ENCODE measurements around the gene FN3K.

The FN3K gene

DNA sequence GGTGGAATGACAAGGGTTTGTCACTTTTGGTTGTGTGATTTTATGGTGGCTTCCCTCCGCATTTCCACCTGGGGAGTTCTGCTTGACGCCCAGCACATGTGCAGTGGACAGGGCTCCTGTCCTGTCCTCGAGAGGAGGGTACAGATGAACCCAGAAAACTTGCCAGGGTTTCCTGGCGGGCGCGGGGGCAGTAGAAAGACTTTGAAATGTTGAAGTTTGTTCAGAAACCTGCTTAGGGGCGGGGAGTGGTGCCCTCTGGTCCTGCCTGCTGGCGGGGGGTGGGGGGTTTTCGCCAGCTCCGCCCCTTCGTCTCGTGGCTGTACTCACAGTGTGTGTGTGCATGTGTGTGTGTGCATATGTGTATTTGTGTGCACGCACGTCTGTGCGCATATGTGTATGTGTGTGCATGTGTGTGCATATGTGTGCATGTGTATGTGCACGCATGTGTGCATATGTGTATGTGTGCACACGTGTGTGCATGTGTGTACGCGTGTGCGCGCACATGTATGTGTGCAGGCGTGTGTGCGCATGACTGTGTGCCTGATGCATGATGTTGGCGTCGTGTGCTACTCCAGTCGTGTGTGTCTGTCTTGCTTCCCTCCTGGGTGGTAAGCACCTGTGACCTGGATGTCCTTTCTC, 12.1 kb upstream of the FN3K start:
- H2BK5ac ChIP-seq (ENCODE audit: low read depth, low read length, poor library complexity, severe bottlenecking): no peak overlapping the region
- no peaks in the 10 kb centered on the region for H3K9me3 ChIP-seq (ENCODE audit: control insufficient read depth, low read length)
- no peak overlapping the region for H2BK15ac ChIP-seq (ENCODE audit: low read depth, poor library complexity, severe bottlenecking)
- no peak overlapping the region for H2AFZ ChIP-seq (ENCODE audit: low read depth, low read length)
- no peak overlapping the region for H3K4me3 ChIP-seq (ENCODE audit: insufficient read depth in 1 of 2, low read depth in 1 of 2, low read length in 2 of 2)
- no peak overlapping the region for H3K9ac ChIP-seq (ENCODE audit: low read length)
- no peak overlapping the region for H2BK12ac ChIP-seq (ENCODE audit: low read length in 2 of 2)
- no peaks in the 10 kb centered on the region for H3K27me3 ChIP-seq (ENCODE audit: control insufficient read depth in 1 of 2, insufficient read depth in 1 of 2, low read length in 2 of 2)
- H3K18ac ChIP-seq (ENCODE audit: low read depth in 1 of 2, low read length in 2 of 2): no peak overlapping the region
- no peak overlapping the region for H3K27ac ChIP-seq (ENCODE audit: low read length, poor library complexity, severe bottlenecking)
- peak overlapping the region; percentile 17 for H4K8ac ChIP-seq (ENCODE audit: low read length)
- H3K23ac ChIP-seq (ENCODE audit: low read length in 2 of 2): no peak overlapping the region
- no peak overlapping the region for H3K4me2 ChIP-seq (ENCODE audit: low read length, poor library complexity, severe bottlenecking)
- no peak overlapping the region for H2BK120ac ChIP-seq (ENCODE audit: low read depth, low read length)
- WGBS: 95% methylated on average over 26 of the region's 26 CpGs
- H3K36me3 ChIP-seq (ENCODE audit: control insufficient read depth in 1 of 2, insufficient read depth in 2 of 2, low read depth in 1 of 2, low read length in 2 of 2): peaks cover 57 to 58% of the 10 kb centered on the region in 2 experiments
- H2AK5ac ChIP-seq (ENCODE audit: low read length, severe bottlenecking): no peak overlapping the region
- peaks cover 24% of the 10 kb centered on the region for H3K79me1 ChIP-seq (replicated peaks; ENCODE audit: low read length, poor library complexity, severe bottlenecking)
- peaks cover 5% of the 10 kb centered on the region for H3K4me1 ChIP-seq (ENCODE audit: control insufficient read depth, insufficient read depth, low read depth, low read length)
- H3K14ac ChIP-seq (ENCODE audit: low read length in 2 of 2): no peak overlapping the region
- H3K4ac ChIP-seq (ENCODE audit: low read depth in 1 of 2, low read length in 2 of 2): peak overlapping the region in 1 of 2 experiments; percentile 67
- peak overlapping the region; percentile 89 for H4K91ac ChIP-seq (ENCODE audit: low read length)
- no peak for DNase-seq

DNA sequence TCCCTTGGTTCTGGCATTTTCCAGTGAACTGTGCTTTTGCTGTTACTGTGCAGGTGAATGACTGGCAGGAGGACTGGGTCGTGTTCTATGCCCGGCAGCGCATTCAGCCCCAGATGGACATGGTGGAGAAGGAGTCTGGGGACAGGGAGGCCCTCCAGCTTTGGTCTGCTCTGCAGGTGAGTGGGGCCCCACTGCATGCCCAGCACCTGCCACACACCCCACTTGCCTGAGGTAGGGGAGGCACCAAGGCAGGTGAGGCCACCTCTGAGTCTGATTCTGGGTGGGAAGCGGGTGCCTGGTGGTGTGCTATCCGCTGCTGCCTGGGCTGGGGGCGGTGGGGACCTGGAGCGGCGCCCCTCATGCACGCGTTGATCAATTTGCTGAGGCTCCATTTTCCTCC, 9.0 kb upstream of the FN3K start:
- Histone ChIP-seq H2BK12ac (ENCODE audit: low read length in 2 of 2) (no peak overlapping the region), H4K8ac (ENCODE audit: low read length) (no peak overlapping the region), H3K14ac (ENCODE audit: low read length in 2 of 2) (no peak overlapping the region), H3K4ac (ENCODE audit: low read depth in 1 of 2, low read length in 2 of 2) (no peak overlapping the region), H3K4me3 (ENCODE audit: insufficient read depth in 1 of 2, low read depth in 1 of 2, low read length in 2 of 2) (no peak overlapping the region), H4K91ac (ENCODE audit: low read length) (no peak overlapping the region), H2BK5ac (ENCODE audit: low read depth, low read length, poor library complexity, severe bottlenecking) (no peak overlapping the region), H3K4me2 (ENCODE audit: low read length, poor library complexity, severe bottlenecking) (no peak overlapping the region), H2BK120ac (ENCODE audit: low read depth, low read length) (no peak overlapping the region), H3K4me1 (ENCODE audit: control insufficient read depth, insufficient read depth, low read depth, low read length) (peaks cover 3% of the 10 kb centered on the region), H3K27ac (ENCODE audit: low read length, poor library complexity, severe bottlenecking) (no peak overlapping the region), H3K9me3 (ENCODE audit: control insufficient read depth, low read length) (no peaks in the 10 kb centered on the region), H3K36me3 (ENCODE audit: control insufficient read depth in 1 of 2, insufficient read depth in 2 of 2, low read depth in 1 of 2, low read length in 2 of 2) (peaks cover 45 to 52% of the 10 kb centered on the region in 2 experiments), H3K79me1 (replicated peaks; ENCODE audit: low read length, poor library complexity, severe bottlenecking) (peaks cover 8% of the 10 kb centered on the region), H2BK15ac (ENCODE audit: low read depth, poor library complexity, severe bottlenecking) (no peak overlapping the region), H3K23ac (ENCODE audit: low read length in 2 of 2) (no peak overlapping the region), H2AFZ (ENCODE audit: low read depth, low read length) (no peak overlapping the region), H3K9ac (ENCODE audit: low read length) (no peak overlapping the region), H2AK5ac (ENCODE audit: low read length, severe bottlenecking) (no peak overlapping the region), H3K27me3 (ENCODE audit: control insufficient read depth in 1 of 2, insufficient read depth in 1 of 2, low read length in 2 of 2) (no peaks in the 10 kb centered on the region), H3K18ac (ENCODE audit: low read depth in 1 of 2, low read length in 2 of 2) (no peak overlapping the region)
- WGBS: 98% methylated on average over 10 of the region's 10 CpGs
- DNase-seq: no peak

DNA sequence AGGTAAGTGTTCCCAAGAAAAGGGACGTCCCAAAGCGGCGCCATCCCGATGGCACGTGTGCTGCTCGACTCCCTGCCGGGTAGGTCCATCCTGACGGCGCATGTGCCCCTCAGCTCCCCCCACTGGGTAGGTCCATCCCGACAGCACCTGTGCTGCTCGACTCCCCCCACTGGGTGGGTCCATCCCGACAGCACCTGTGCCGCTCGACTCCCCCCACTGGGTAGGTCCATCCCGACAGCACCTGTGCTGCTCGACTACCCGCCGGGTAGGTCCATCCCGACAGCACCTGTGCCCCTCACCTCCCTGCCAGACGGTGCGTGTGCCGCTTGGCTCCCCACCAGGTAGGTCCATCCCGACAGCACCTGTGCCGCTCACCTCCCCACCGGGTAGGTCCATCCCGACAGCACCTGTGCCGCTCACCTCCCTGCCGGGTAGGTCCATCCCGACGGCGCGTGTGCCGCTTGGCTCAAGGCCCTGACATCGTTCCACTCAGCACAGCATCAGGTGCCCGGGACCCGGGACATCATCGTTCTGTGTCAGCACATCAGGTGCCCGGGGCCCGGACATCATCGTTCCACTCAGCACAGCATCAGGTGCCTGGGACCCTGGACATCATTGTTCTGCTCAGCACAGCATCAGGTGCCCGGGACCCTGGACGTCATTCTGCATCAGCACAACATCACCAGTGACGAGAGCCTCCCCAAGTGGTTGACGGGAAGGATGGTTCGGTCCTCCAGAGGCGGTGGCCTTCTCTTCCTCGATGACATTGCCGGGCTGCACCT, 5.7 kb upstream of the FN3K start:
- Histone ChIP-seq H3K18ac (ENCODE audit: low read depth in 1 of 2, low read length in 2 of 2) (no peak overlapping the region), H3K23ac (ENCODE audit: low read length in 2 of 2) (no peak overlapping the region), H3K27ac (ENCODE audit: low read length, poor library complexity, severe bottlenecking) (no peak overlapping the region), H3K14ac (ENCODE audit: low read length in 2 of 2) (no peak overlapping the region), H3K4me3 (ENCODE audit: insufficient read depth in 1 of 2, low read depth in 1 of 2, low read length in 2 of 2) (no peak overlapping the region), H2BK12ac (ENCODE audit: low read length in 2 of 2) (no peak overlapping the region), H2AK5ac (ENCODE audit: low read length, severe bottlenecking) (no peak overlapping the region), H2BK120ac (ENCODE audit: low read depth, low read length) (no peak overlapping the region), H3K9ac (ENCODE audit: low read length) (no peak overlapping the region), H3K27me3 (ENCODE audit: control insufficient read depth in 1 of 2, insufficient read depth in 1 of 2, low read length in 2 of 2) (no peaks in the 10 kb centered on the region), H3K79me1 (replicated peaks; ENCODE audit: low read length, poor library complexity, severe bottlenecking) (peaks cover 1% of the 10 kb centered on the region), H3K4me1 (ENCODE audit: control insufficient read depth, insufficient read depth, low read depth, low read length) (no peaks in the 10 kb centered on the region), H4K8ac (ENCODE audit: low read length) (no peak overlapping the region), H4K91ac (ENCODE audit: low read length) (no peak overlapping the region), H2BK5ac (ENCODE audit: low read depth, low read length, poor library complexity, severe bottlenecking) (no peak overlapping the region), H3K36me3 (ENCODE audit: control insufficient read depth in 1 of 2, insufficient read depth in 2 of 2, low read depth in 1 of 2, low read length in 2 of 2) (peaks cover 43 to 49% of the 10 kb centered on the region in 2 experiments), H3K9me3 (ENCODE audit: control insufficient read depth, low read length) (peaks cover 11% of the 10 kb centered on the region), H2AFZ (ENCODE audit: low read depth, low read length) (no peak overlapping the region), H2BK15ac (ENCODE audit: low read depth, poor library complexity, severe bottlenecking) (no peak overlapping the region), H3K4me2 (ENCODE audit: low read length, poor library complexity, severe bottlenecking) (no peak overlapping the region), H3K4ac (ENCODE audit: low read depth in 1 of 2, low read length in 2 of 2) (no peak overlapping the region)
- WGBS: 89% methylated on average over 48 of the region's 48 CpGs
- no peak for DNase-seq

DNA sequence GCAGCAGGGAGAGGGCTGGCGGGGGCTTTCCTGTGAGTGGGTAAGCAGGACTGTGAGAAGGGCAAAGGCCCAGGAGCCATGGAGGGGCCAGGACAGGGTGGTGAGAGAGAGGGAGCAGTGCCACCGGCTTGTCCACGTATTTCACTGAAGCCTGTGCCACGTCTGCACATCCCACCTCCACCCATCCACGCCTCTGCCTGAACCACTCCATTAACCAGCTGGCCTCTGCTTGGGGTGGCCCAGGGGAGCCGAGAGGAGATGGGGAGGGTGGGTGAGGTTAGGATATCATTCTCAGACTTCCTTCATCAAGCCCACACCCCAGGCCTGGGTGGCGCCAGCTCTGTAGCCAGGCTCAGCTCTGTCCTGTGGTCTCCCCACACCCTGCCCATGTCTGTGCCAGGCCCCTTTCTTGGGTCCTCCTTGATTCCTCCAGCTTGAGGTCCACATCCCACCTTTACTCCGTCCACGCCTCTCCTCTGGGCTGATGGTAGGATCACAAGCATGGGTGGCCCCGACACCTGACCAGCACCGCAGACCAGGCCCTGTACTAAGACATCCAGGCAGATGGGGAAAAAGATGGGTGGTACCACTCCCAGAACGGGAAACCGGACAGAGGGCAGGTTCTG, 3.2 kb upstream of the FN3K start:
- H4K91ac ChIP-seq (ENCODE audit: low read length): no peak overlapping the region

More for the DNA sequence above, 3.2 kb upstream of the FN3K start:
- no peak overlapping the region for H4K8ac ChIP-seq (ENCODE audit: low read length)
- no peak overlapping the region for H3K9ac ChIP-seq (ENCODE audit: low read length)
- no peak overlapping the region for H3K4me3 ChIP-seq (ENCODE audit: insufficient read depth in 1 of 2, low read depth in 1 of 2, low read length in 2 of 2)
- no peak overlapping the region for H3K4ac ChIP-seq (ENCODE audit: low read depth in 1 of 2, low read length in 2 of 2)
- H3K18ac ChIP-seq (ENCODE audit: low read depth in 1 of 2, low read length in 2 of 2): no peak overlapping the region
- no peak overlapping the region for H2AFZ ChIP-seq (ENCODE audit: low read depth, low read length)
- WGBS: 97% methylated on average over 7 of the region's 13 CpGs
- no peaks in the 10 kb centered on the region for H3K27me3 ChIP-seq (ENCODE audit: control insufficient read depth in 1 of 2, insufficient read depth in 1 of 2, low read length in 2 of 2)
- no peak overlapping the region for H2BK15ac ChIP-seq (ENCODE audit: low read depth, poor library complexity, severe bottlenecking)
- peaks cover 3% of the 10 kb centered on the region for H3K79me1 ChIP-seq (replicated peaks; ENCODE audit: low read length, poor library complexity, severe bottlenecking)
- H3K27ac ChIP-seq (ENCODE audit: low read length, poor library complexity, severe bottlenecking): no peak overlapping the region
- peaks cover 14% of the 10 kb centered on the region for H3K4me1 ChIP-seq (ENCODE audit: control insufficient read depth, insufficient read depth, low read depth, low read length)
- H3K9me3 ChIP-seq (ENCODE audit: control insufficient read depth, low read length): peaks cover 11% of the 10 kb centered on the region
- no peak for DNase-seq
- H2BK12ac ChIP-seq (ENCODE audit: low read length in 2 of 2): no peak overlapping the region
- no peak overlapping the region for H3K23ac ChIP-seq (ENCODE audit: low read length in 2 of 2)
- no peak overlapping the region for H3K14ac ChIP-seq (ENCODE audit: low read length in 2 of 2)
- no peak overlapping the region for H2BK5ac ChIP-seq (ENCODE audit: low read depth, low read length, poor library complexity, severe bottlenecking)
- no peak overlapping the region for H3K4me2 ChIP-seq (ENCODE audit: low read length, poor library complexity, severe bottlenecking)
- H2BK120ac ChIP-seq (ENCODE audit: low read depth, low read length): no peak overlapping the region
- H3K36me3 ChIP-seq (ENCODE audit: control insufficient read depth in 1 of 2, insufficient read depth in 2 of 2, low read depth in 1 of 2, low read length in 2 of 2): peaks cover 32 to 37% of the 10 kb centered on the region in 2 experiments
- no peak overlapping the region for H2AK5ac ChIP-seq (ENCODE audit: low read length, severe bottlenecking)

Data from mesenchymal stem cell (in vitro differentiated cells and primary cell).